Measurements from ENCODE around the gene FUT2.
"Not testable (repeated sequence)": the region's sequence is repeated elsewhere in the genome, so short reads cannot be mapped to it uniquely, and the experiment has no call there.

Gene FUT2

DNA sequence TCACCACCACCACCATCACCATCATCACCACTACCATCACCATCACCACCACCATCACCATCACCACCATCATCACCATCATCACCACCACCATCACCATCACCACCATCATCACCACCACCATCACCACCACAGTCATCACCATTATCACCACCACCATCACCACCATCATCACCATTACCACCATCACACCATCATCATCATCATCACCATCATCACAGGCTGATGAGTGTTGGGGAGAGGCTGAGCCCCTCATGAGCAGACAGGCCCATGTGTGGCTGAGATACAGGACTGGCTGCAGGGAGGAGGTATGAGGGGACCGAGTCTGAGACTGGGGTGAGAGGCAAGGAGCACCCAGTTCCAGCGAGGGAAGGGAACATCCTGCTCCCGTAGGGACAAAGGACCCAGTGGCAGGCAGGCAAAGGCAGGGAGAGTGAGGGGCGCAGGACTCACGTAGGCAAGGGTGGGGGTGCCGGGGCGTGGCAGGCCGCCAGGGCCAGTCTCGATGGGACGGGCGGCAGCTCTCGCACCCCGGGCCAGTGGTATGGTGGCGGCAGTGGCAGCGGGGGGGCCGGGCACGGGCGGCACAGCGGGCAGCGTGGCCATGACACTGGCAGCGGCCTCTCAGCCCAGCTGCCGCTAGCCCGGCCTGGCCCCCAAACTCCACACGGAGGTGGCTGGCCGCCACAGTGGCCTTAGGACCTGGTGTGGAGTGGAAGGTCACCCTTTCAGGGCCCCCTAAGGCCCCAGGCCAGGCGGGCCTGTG, 25.7 kb upstream of the FUT2 start:
- H3K27ac ChIP-seq, result no peak overlapping the region

DNA sequence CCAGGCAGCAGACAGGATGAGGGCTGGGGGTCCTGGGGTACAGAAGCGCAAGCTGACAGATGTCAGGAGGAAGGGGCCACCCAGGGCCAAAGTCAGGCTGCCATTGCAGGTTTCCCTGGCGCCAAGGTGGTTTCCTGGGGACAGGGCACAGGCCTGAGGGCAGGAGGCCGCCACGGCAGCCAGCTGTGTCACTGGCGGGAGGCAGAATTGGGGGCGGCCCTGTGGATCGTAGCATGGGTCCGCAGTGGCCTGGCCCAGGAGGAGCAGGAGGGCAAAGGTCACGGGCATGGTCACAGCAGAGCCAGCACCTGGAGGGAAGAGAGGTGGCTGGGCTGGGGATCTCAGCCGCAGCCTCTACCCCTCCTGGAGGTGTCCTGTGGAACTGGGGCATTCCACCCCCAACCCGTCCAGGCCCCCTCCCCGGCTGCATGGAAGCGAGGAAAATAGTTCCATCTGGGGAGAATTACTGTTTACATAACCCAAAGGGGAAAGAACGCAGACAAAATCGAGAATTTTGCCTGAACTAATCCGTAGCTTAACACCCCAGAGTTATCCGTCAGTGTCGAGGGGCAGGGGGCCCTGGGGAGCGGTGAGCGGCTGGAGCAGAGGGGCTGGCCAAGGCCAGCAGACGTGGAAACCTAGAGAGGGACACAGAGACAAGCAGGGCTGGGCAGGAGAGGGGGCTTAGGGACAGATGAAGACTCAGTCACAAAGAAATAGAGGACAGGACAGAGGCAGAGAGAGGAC, 24.9 kb upstream of the FUT2 start:
- Histone ChIP-seq H3K27ac (no peak overlapping the region), H3K4me3 (no peak overlapping the region)

More for the DNA sequence above, 25.7 kb upstream of the FUT2 start:
- no peak overlapping the region for H3K4me3 ChIP-seq

DNA sequence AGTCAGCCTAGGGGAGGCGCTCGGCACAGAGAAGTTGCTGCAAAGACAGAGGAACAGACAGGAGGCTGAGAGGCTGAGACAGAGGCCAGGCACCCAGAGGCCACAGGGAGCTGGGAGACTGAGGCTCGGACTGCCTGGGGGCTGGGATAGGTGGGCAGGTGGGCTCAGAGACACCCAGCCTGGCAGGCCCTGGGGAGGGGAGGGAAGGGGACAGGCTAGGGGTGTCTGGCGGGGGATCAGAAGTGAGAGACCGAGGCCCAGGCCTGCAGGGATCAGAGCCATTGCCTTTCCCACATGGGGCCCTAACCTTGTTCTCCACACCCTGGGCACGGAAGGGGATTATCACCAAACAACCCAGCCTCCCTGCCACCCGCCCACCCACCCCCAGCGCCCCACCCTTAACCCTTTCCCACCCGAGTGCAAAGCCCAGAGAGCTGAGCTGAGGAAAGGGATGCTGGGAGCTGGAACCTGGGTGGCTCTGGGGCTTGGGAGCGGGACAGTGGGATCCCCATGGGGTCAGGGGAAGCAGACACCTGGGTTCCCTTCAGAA, 24.2 kb upstream of the FUT2 start:
- H3K4me3 ChIP-seq, result no peak overlapping the region

DNA sequence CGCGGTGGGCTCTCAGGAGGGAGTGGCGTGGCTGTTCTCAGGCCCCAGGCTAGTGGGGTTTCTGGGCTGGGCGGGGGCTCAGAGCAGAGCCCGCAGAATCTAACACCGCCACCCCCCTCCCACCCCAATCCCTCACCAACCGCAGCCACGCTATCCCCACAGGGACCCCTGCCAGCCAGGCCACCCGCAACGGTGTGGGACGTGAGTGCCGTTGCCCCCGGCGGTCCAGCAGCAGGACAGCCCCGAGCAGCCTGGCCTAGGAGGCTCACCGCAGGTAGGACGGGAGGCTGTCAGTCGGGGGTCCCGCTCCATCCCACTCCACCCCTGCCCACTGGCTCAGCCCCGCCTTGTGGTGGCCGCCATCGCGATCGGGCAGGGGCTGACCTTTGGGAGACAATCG, 22.8 kb upstream of the FUT2 start, which contains the start of gene NTN5:
Gene NTN5 (minus strand): TSS at position 24 of the 400 bp plus-strand sequence. CDS start 2,031 bp downstream, outside the sequence.
- Histone ChIP-seq H3K27ac (no peak within 1 kb of the TSS), H3K4me3 (no peak within 1 kb of the TSS)

More for the DNA sequence above, 24.2 kb upstream of the FUT2 start:
- no peak overlapping the region for H3K27ac ChIP-seq

DNA sequence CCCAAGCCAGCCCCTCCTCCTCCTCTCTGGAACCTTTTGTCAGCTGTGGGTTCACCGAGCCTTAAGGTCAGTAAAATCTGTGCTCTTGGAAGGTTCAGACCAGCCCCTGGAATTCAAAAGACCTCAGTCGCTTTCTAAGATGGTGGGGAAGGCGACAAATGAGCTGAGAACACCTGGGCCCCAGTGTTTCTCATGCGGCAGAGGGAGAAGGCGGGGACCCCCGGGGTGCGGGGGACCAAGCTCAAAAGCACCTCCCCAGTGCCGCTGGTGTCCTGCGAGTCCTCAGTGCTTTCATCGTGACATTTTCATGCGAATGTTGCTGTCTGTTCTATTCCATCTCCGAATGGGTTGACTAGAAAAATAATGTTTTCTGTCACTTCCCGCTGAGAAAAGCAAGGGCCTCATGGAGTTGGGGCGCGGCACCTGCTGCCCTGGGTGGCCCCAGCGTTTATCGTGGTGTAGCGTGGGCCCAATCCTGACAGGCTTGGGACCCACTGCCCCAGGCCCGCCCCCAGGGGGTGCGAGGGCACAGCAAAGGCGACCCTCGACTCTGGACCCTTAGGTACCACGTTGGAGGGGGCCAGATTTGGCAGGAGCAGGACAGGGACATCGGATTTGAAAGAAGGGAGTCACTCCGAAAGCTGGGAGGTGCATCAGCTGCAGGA, 22.2 kb upstream of the FUT2 start:
- no peak overlapping the region for H3K27ac ChIP-seq

DNA sequence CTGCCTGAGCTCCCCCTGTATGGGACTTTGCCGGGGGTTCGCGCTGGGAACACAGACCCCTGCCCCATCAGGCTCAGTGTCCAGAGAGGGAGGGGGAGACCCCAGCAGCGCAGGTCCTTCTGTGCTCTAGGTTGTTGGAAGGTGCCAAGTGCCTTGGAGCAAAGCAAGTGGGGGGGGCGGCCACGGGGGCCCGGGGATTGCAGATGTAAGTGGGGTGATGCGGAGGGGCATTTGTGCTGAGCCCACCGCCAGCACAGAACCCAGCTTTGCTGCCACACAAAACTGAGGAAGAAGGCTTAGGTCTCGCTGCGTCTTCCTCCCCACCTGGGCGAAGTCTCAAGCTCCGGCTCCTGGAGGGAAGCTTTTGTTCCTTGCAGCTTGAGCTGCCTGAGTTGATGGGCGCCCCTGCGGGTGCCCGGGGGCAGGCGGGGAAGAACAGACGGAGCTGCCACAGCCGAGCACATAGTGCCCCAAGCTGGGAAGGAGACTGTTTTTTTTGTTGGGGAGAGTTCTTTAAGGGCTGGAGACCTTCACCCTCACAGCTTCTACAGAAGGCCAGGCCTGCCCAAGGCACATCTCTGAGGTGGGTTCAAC, 21.5 kb upstream of the FUT2 start:
- no peak overlapping the region for H3K4me3 ChIP-seq
- H3K27ac ChIP-seq, result no peak overlapping the region

More for the DNA sequence above, 22.2 kb upstream of the FUT2 start:
- no peak overlapping the region for H3K4me3 ChIP-seq

DNA sequence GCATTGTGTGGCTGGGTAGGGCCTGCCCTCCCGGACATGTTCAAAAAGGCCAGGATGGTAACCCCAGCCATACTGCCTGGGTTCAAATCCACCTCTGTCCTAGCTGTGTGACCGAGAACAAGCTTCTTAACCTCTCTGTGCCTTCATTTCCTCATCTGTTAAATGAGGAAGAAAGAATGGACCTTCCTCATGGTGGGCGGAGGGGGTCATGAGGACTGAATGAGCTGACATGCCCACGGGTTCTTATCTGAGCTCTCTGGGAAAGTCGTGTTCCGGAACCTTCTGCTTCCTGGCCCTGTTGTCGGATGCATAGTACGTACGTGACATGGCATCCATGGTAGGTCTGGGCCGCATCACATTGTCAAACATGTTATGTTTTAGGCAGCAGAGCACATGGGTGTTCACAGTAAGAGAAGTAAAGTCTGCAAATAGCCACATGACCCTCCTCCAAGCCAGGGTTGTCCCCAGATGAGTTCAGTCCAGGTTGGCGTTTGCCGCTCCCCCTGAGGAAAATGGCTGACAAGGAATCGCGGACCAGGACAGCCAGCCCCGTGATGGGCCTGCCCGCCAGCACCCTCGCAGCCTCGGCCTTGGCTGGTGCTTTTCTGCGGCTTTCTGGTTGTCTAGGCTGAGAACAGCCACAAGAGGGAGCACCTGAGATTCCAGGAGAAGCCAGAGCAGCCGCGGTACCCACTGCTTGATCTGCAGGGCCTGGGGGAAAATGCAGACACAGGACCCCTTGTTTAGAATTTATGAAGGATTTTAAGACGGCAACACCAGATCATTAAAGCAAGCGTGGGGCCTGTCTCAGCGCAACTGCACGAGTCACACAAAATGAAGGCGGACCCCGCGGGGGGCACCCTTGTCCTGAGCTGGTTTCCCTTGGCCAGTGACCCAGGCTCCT, 20.6 kb upstream of the FUT2 start:
- no peak overlapping the region for H3K4me3 ChIP-seq
- H3K27ac ChIP-seq, result peak overlapping the region in 3 of 21 experiments; percentile 64 to 72 (median 68)

DNA sequence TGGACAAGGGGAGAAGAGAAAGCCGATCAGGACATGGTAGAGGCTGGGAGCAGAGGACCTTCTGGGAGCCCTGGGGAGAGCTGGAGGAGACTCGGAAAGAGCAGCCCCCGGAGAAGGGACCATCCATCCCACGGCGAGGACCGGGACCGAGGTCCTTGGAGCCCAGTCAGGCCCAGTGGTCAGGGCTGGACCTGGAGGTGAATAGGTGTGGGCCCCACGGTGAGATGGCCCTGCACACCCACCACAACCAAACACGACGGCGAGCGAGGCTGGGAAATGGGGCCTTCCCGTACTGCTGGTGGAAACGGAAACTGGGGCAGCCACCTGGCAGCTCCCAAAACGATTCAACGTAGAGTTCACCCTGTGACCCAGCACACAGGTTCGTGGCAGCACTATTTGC, 19.3 kb upstream of the FUT2 start:
- Histone ChIP-seq H3K27ac (peak overlapping the region in 13 of 21 experiments; percentile 24 to 72 (median 62)), H3K4me3 (no peak overlapping the region)

DNA sequence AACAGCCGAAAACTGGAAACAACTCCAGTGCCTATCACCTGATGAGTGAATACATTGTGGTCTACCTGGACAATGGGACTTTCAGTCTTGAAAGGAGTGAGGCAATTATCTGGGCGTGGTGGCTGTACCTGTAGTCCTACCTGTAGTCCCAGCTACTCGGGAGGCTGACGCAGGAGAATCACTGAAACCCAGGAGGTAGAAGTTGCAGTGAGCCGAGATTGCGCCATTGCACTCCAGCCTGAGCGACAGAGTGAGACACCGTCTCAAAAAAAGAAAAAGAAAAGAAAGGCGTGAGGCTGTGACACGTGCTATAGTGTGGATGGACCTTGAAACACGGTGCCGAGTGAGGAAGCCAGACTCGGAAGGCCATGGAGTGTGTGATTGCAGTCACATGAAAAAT, 18.9 kb upstream of the FUT2 start:
- Histone ChIP-seq H3K4me3 (no peak overlapping the region), H3K27ac (peak overlapping the region in 10 of 21 experiments; percentile 7 to 68 (median 48))

DNA sequence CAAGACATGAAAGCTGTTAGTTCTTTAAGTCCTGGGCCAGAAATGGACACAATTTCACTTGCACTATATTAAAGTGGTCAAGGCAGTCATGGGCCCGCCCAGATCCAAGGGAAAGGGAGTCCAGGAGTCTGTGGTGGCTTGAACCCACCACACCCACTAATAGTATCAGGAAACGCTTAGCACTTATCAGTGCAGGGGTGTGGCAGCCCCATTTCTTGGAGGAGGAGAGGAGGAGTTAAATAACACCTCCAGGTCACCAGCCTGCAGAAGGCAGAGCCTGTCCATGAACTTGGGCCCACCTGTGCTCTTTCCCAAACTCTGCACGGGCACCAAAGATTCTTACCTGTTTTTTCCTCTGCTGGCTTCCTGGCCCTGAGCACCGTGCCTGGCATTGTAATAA, 17.6 kb upstream of the FUT2 start:
- peak overlapping the region in 3 of 21 experiments; percentile 3 to 65 (median 33) for H3K27ac ChIP-seq
- H3K4me3 ChIP-seq, result no peak overlapping the region

DNA sequence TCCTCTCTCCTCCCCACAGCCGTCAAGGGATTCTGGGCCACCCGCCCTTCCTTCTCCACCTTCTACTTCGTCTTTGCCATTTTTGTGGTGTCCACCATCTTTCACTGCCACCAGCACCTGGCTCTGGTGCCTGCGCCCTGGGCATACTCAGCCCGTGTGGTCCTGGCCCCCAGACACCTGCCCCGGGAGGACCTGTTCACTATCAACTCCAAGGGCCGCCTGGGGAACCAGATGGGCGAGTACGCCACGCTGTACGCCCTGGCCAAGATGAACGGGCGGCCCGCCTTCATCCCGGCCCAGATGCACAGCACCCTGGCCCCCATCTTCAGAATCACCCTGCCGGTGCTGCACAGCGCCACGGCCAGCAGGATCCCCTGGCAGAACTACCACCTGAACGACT, 15.8 kb upstream of the FUT2 start:
- not testable (repeated sequence) for H3K27ac ChIP-seq, H3K4me3 ChIP-seq

DNA sequence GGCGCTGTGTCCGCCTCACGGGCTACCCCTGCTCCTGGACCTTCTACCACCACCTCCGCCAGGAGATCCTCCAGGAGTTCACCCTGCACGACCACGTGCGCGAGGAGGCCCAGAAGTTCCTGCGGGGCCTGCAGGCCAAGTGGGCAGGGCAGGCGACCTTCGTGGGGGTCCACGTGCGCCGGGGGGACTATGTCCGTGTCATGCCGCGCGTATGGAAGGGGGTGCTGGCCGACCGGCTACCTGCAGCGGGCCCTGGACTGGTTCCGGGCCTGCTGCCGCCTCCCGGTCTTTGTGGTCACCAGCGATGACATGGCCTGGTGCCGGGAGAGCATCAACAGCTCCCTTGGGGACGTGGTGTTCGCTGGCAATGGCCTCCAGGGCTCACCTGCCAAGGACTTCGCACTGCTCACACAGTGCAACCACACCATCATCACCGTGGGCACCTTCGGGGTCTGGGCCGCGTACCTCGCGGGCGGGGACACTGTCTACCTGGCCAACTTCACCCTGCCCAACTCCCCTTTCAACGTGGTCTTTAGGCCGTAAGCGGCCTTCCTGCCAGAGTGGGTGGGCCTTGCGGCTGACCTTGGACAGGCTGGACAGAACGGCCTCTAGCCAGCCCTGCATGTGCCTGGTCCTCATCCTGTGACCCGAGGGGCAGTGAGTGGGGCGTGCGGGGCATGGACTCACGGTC, 15.2 kb upstream of the FUT2 start:
- H3K27ac ChIP-seq, result peak overlapping the region in 2 of 21 experiments; percentile 12 to 54
- no peak overlapping the region for H3K4me3 ChIP-seq

DNA sequence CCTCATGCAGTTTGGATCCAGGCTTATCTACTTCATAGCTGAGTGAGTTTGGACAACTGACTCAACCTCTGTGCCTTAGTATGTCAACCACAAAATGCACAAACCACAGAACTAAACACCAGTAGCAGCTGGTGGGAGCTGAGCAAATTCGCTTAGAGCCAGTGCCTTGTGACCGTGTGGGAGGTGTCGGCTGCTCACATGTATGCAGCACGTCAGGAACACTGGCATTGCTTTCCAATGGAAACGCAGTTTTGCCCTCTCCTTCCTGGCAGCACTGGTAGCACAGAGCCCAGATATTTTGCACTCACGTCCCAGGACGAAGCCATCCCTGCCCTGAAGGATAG, 14.7 kb upstream of the FUT2 start:
- peak overlapping the region in 1 of 21 experiments; percentile 54 for H3K27ac ChIP-seq
- H3K4me3 ChIP-seq, result no peak overlapping the region

DNA sequence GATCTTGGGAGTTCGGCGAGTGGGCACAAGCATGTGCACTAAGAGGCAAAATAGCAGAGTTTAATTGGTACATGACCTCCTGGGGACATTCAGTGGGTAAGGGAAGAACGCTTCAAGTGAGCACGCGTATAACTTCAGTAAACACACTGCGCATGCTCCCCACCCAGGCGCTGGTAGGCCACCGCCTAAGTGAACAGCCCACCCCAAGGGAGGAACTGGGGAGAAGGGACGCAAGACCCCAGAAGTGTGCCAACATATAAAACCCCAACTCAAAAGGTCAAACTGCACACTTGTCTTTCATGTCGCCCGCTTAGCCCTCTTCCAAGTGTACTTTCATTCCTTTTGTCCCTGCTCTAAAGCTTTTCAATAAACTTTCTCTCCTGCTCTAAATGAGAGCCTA, 12.4 kb upstream of the FUT2 start:
- Histone ChIP-seq H3K27ac (peak overlapping the region in 1 of 21 experiments; percentile 6), H3K4me3 (no peak overlapping the region)

DNA sequence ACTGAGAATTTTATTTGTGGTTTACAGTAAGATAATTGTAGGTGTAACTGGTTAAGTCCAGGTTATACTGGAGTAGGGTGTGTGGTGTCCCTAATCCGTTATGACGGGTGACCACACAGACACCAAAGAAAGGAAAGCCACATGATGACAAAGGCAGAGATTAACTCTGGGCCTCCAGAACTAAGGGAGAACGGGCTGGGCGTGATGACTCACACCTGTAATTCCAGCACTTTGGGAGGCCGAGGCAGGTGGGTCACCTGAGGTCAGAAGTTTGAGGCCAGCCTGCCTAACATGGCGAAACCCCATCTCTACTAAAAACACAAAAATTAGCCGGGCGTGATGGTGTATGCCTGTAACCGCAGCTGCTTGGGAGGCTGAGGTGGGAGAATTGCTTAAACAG, 10.2 kb upstream of the FUT2 start:
- no peak overlapping the region for H3K4me3 ChIP-seq
- H3K27ac ChIP-seq, result peak overlapping the region in 1 of 21 experiments; percentile 11

DNA sequence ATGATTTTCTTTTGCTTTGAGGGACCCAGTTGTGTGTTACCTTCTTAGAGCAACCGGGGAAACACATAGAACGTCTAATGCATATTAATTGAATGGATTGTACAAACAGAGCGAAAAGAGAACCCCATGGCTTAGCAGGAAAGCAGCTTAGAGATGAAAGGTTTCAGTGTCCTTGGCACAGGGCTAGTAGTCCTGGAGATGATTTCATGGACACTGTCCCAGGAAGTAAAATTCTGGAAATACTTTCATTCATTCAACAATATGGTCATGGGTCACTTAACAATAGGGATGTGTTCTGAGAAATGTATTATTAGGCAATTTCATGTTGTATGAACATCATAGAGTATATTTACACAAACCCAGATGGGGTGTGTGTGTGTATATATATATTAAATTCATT, 9.7 kb upstream of the FUT2 start:
- peak overlapping the region in 1 of 21 experiments; percentile 11 for H3K27ac ChIP-seq

DNA sequence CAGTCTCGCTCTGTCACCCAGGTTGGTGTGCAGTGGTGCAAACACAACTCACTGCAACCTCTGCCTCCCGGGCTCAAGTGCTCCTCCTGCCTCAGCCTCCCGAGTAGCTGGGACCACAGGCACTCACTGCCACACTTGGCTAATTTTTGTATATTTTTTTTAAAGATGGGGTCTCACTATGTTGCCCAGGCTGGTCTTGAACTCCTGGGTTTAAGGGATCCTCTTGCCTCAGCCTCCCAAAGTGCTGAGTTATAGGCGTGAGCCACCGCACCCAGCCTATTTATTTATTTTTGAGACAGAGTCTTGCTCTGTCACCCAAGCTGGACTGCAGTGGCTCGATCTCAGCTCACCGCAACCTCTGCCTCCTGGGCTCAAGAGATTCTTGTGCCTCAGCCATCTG, 9.1 kb upstream of the FUT2 start:
- not testable (repeated sequence) for H3K27ac ChIP-seq

More for the DNA sequence above, 9.7 kb upstream of the FUT2 start:
- no peak overlapping the region for H3K4me3 ChIP-seq

DNA sequence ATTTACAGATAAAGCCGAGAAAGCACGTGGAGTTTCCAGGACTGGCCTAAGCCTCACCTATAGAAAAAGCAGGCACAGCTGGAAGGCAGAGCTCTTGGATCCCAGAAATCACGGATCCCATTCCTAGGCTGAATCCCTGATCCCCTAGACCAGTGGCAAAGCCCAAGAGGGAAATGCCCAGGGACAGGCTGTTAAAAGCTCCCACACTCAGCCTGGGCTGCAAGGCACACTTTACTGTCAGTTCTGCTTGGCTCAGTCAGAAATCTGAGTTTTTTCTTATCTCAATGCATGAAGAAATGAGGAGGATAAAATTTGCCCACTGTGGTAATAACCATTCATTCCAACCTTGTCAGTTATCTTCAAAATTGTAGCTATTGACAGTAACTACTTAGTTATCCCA, 8.0 kb upstream of the FUT2 start:
- no peak overlapping the region for H3K27ac ChIP-seq
- H3K4me3 ChIP-seq, result no peak overlapping the region

More for the DNA sequence above, 9.1 kb upstream of the FUT2 start:
- not testable (repeated sequence) for H3K4me3 ChIP-seq

All from skin epidermis (tissue), 12 donors.